KMS-11 (cell line): Measurements from ENCODE around the gene SV2C.

Experiments used
- H2AFZ ChIP-seq: fragments of 200-600 bp; sonication (generic); 2 replicates; pipeline ENCODE4 v1.6.1; 2016; ENCODE audit warnings: antibody characterized with exemption, mixed run types, low read depth
- H3K27ac ChIP-seq: fragments of 200-600 bp; sonication (generic); 2 replicates; pipeline ENCODE4 v1.6.1; 2016; ENCODE audit warnings: mild to moderate bottlenecking, mixed run types
- H3K27me3 ChIP-seq: fragments of 200-600 bp; sonication (generic); 2 replicates; pipeline ENCODE4 v1.6.1; 2017; ENCODE audit warnings: mild to moderate bottlenecking, low read depth, mixed run types, moderate library complexity; ENCODE audit not compliant: insufficient read depth
- H3K36me3 ChIP-seq: fragments of 200-600 bp; sonication (generic); 2 replicates; pipeline ENCODE4 v1.6.1; 2017; ENCODE audit warnings: mild to moderate bottlenecking, mixed run types; ENCODE audit not compliant: insufficient read depth
- H3K4me1 ChIP-seq: fragments of 200-600 bp; sonication (generic); 2 replicates; pipeline ENCODE4 v1.6.1; 2016; ENCODE audit warnings: mild to moderate bottlenecking, low read depth, mixed run types; ENCODE audit not compliant: poor library complexity, severe bottlenecking
- H3K4me2 ChIP-seq: fragments of 200-600 bp; sonication (generic); 2 replicates; pipeline ENCODE4 v1.7.0; 2016; ENCODE audit warnings: mild to moderate bottlenecking, mixed run types
- H3K4me3 ChIP-seq: fragments of 200-600 bp; sonication (generic); IDR thresholded peaks from 2 replicates; pipeline ENCODE4 v1.6.1; 2017; ENCODE audit warnings: low read depth, low read length, mixed read lengths; ENCODE audit not compliant: insufficient read depth
- H3K79me2 ChIP-seq: fragments of 200-600 bp; sonication (generic); 2 replicates; pipeline ENCODE4 v1.6.1; 2016; ENCODE audit warnings: low read depth, mixed run types; ENCODE audit not compliant: insufficient read depth
- H3K9ac ChIP-seq: fragments of 200-600 bp; sonication (generic); 2 replicates; pipeline ENCODE4 v1.6.1; 2016; ENCODE audit warnings: mild to moderate bottlenecking, mixed run types
- H4K20me1 ChIP-seq: fragments of 200-600 bp; sonication (generic); 2 replicates; pipeline ENCODE4 v1.6.1; 2016; ENCODE audit warnings: mild to moderate bottlenecking, mixed run types; ENCODE audit not compliant: insufficient read depth
- CTCF ChIP-seq: fragments of 200-600 bp; sonication (generic); conservative IDR thresholded peaks from 2 replicates; pipeline ENCODE4 v1.6.1; 2017; ENCODE audit warnings: low read depth, mild to moderate bottlenecking, antibody characterized with exemption, low read length, moderate library complexity, mixed read lengths

The SV2C gene

GRCh38 chr5:76364226-76364589, 281.0 kb downstream of the SV2C start:
- no peaks in the 10 kb centered on the region for H4K20me1 ChIP-seq
- H3K4me3 ChIP-seq, result no peak overlapping the region
- H3K4me1 ChIP-seq, result peaks cover 24% of the 10 kb centered on the region
- no peaks in the 10 kb centered on the region for H3K27me3 ChIP-seq
- H3K9ac ChIP-seq, result no peak overlapping the region
- H3K36me3 ChIP-seq, result no peaks in the 10 kb centered on the region
- no peak for TF ChIP-seq CTCF
- H3K79me2 ChIP-seq, result no peaks in the 10 kb centered on the region
- H2AFZ ChIP-seq, result no peak overlapping the region
- no peak overlapping the region for H3K27ac ChIP-seq
- H3K4me2 ChIP-seq, result no peak overlapping the region

GRCh38 chr5:76365561-76365960, 282.4 kb downstream of the SV2C start:
- peaks cover 29% of the 10 kb centered on the region for H3K4me1 ChIP-seq
- no peak overlapping the region for H3K9ac ChIP-seq
- no peaks in the 10 kb centered on the region for H4K20me1 ChIP-seq
- no peak overlapping the region for H3K4me3 ChIP-seq
- no peak overlapping the region for H3K27ac ChIP-seq
- no peak for TF ChIP-seq CTCF
- no peaks in the 10 kb centered on the region for H3K36me3 ChIP-seq
- H3K4me2 ChIP-seq, result no peak overlapping the region
- no peaks in the 10 kb centered on the region for H3K27me3 ChIP-seq
- H3K79me2 ChIP-seq, result no peaks in the 10 kb centered on the region
- H2AFZ ChIP-seq, result no peak overlapping the region

GRCh38 chr5:76366596-76366995, 283.4 kb downstream of the SV2C start:
- Histone ChIP-seq H3K4me3 (no peak overlapping the region), H3K79me2 (no peaks in the 10 kb centered on the region), H2AFZ (no peak overlapping the region), H3K27me3 (no peaks in the 10 kb centered on the region), H3K27ac (no peak overlapping the region), H4K20me1 (no peaks in the 10 kb centered on the region), H3K4me2 (no peak overlapping the region), H3K9ac (no peak overlapping the region), H3K4me1 (peaks cover 34% of the 10 kb centered on the region), H3K36me3 (no peaks in the 10 kb centered on the region)
- no peak for TF ChIP-seq CTCF

GRCh38 chr5:76367623-76368371, 284.6 kb downstream of the SV2C start:
- Histone ChIP-seq H3K9ac (no peak overlapping the region), H3K27ac (peak overlapping the region; percentile 56), H3K4me3 (no peak overlapping the region), H4K20me1 (no peaks in the 10 kb centered on the region), H3K27me3 (no peaks in the 10 kb centered on the region), H3K79me2 (no peaks in the 10 kb centered on the region), H3K4me2 (0 out of 2 replicates have a peak overlapping the region, but pooled peaks have one; percentile 11), H2AFZ (peak overlapping the region; percentile 15), H3K4me1 (peaks cover 46% of the 10 kb centered on the region), H3K36me3 (no peaks in the 10 kb centered on the region)
- TF ChIP-seq CTCF, result no peak
